GM21515 (cell line): ENCODE measurements around the gene PAXX.
"Not testable (repeated sequence)": the region's sequence is repeated elsewhere in the genome, so short reads cannot be mapped to it uniquely, and the experiment has no call there.

ENCODE experiments used
- ATAC-seq: cut with Tn5 transposase; IDR thresholded peaks from one replicate; pipeline ENCODE4 v1.9.1; 2021; ENCODE audit not compliant: unreplicated experiment

Gene PAXX

GRCh38 chr9:137030538-137031527, 38.6 kb downstream of the PAXX start:
- ATAC-seq = no peak

GRCh38 chr9:137031904-137032640, 39.9 kb downstream of the PAXX start, which contains the start of gene FUT7:
FUT7 (minus strand) TSS chr9:137032088; CDS start chr9:137031991, 97 bp downstream.
- ATAC-seq = no peak

DNA sequence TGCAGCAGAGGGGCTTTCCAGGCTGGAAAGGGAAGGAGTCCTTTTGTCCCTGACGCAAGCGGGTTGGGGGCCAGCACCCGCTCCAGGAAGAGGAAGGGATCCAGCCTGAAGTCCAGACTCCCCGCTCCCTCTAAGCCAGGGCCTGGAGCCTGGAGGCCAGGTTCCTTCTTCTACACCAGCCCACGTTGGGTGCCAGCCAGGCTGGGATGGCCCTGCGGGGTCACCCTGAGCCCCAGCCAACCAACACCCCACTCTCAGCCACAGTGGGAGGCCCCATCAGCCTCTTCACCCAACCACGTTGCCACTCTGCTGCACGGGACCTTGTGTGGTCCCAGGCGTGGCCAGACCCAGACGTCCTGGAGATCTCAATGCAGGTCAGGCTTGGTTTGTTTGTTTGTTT, 40.6 kb downstream of the PAXX start:
- no peak for ATAC-seq

- not testable (repeated sequence) for ATAC-seq
These were observed 41.3 kb downstream of the PAXX start for GRCh38 chr9:137033481-137033880.

- ATAC-seq = no peak
These were observed 42.0 kb downstream of the PAXX start for GRCh38 chr9:137034039-137034708.

DNA sequence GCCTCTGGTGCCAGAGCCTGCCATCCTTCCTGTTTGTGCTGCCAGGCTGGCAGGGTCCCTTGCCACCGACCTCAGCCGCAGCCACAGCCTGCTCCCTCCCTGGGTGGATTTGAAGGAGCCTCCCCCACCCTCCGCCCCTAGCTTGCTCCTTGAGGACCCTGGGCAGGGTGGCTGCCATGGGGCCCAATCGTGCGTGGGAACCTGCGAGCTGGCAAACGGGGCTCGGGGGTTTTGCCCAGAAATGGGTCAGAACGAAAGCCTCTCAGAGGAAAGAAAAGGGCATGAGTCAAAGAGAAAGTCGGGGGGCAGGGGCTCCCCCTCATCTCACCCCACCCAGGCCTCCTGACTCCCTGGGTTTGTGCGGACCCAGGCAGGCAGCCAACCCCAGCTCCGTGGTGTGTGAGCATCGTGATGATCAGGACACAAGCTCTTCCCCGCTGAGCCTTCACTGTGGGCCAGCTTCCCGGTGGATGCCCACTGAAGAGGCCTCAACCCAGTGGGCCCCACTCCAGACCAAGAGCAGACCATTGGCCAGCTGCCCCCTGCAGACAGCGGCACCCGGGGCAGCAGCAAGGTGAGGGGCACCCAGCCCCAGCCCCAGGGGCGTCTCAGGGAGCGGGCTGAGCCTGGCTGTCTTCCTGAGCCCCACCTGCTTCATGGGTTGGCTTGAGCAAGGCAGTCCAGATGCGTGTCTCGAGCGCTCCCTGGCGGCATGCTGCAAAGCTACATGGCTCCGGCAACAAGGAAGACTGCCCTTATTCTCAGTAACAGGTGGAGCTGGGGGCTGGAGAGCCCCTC, 42.7 kb downstream of the PAXX start:
- peak; percentile 58 for ATAC-seq

- no peak for ATAC-seq
These were observed 43.2 kb downstream of the PAXX start for GRCh38 chr9:137035507-137035834.

GRCh38 chr9:137035937-137036336, 43.7 kb downstream of the PAXX start:
- no peak for ATAC-seq

DNA sequence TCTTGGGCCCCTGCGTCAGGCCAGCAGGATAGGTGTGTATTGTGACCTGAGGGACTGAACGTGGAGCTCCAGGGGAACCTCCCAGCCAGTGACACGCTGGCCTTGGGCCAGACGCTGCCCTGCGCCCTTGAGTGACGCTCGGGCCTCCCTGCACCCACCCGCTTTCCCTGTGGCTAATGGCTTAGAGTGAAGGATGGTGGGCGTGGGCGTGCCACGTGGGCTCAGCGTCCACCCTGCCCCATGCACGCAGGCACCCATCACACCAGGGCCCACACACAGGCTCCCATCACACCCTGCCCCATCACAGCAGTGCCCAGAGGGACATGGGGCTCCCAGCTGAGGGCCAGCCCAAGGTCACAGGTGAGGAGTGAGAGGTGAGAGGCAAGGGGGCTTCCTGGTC, 44.8 kb downstream of the PAXX start:
- ATAC-seq = no peak

- ATAC-seq = no peak
These were observed 45.3 kb downstream of the PAXX start for GRCh38 chr9:137037483-137037882.

DNA sequence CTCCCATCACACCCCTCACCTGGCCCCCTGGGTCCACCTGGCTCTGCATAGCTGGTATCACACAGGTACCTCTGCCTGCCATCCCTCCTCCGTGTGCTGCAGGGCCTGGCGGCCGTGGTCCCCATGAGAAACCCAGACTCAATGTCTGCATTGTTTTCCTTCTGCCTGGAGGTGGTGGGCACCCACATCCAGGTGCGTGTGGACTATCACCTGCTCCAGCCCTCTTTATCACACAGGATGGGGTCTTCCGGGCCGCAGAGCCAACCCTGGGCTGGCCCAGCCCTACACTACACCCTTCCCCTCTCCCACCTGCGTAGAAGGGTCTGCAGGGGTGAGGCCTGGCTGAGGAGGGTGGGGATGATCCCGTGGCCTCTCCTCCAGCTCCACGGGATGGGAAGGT, 46.7 kb downstream of the PAXX start:
- no peak for ATAC-seq

DNA sequence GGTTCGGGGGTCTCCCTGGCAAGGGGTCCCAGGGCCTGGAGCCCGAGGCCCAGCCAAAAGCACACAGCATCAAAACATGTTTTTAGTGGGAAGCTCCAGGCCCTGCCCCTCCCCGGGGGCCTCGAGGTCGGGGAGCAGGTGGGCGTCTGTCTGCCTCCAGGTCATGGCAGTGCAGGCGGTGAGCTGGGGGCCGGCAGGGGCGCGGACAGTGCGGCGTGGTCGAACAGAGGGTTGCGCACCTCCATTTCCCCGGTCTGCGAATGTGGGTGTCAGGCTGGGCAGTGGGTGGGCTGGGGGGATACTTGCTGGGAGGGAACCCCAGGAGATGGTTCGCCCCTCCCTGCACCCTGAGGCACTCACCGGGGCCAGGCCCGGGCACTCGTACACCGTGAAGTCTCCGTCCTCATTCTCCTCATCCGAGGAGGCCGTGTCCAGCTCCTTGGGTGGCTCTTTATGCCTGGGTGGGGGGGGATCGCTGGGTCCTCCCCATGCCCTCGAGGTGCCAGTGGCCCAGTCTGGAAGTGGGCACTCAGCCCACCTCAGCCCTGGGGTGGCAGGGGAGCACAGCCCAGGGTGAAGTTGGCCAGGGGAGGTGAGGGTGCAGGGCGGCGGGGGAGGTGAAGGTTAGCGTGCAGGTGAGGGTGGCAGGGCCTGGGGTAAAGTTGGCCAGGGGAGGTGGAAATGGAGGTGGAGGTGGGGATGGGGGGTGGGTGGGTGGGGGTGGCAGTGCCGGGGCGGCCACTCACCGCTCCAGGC, 47.6 kb downstream of the PAXX start:
- ATAC-seq = no peak

GRCh38 chr9:137040568-137040967, 48.3 kb downstream of the PAXX start:
- no peak for ATAC-seq

DNA sequence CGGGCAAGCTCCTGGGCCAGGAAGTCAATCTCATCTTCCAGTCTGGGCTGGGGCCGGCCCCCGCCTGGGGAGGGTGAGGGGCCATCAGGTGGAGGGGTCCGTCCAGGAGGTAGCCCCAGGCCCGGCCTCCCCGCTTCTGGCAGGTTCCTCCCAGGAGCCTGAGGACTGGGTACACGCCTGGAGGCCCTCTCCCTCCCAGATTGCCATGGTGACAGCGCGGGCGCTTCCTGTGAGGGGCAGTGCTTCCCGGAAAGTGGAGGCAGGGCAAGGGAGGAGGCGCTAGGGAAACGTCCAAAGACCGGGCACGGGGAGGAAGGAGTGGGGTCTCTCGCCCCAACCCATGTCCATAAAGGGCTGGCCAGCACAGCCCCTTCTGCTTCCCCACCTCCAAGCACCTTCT, 48.9 kb downstream of the PAXX start:
- no peak for ATAC-seq

- ATAC-seq = no peak
These were observed 50.8 kb downstream of the PAXX start for GRCh38 chr9:137042751-137043727.
